Fibroblast of skin of left quadriceps (primary cell): ENCODE results near the gene CCDC154.
"Not testable (repeated sequence)": the region's sequence is repeated elsewhere in the genome, so short reads cannot be mapped to it uniquely, and the experiment has no call there.

Experiments used
- DNase-seq, 2 experiments: peaks; one replicate each; pipeline ENCODE4 v3.0.0-alpha.2; 2013; ENCODE audit warnings: low read depth in 2 of 2

The CCDC154 gene

DNA sequence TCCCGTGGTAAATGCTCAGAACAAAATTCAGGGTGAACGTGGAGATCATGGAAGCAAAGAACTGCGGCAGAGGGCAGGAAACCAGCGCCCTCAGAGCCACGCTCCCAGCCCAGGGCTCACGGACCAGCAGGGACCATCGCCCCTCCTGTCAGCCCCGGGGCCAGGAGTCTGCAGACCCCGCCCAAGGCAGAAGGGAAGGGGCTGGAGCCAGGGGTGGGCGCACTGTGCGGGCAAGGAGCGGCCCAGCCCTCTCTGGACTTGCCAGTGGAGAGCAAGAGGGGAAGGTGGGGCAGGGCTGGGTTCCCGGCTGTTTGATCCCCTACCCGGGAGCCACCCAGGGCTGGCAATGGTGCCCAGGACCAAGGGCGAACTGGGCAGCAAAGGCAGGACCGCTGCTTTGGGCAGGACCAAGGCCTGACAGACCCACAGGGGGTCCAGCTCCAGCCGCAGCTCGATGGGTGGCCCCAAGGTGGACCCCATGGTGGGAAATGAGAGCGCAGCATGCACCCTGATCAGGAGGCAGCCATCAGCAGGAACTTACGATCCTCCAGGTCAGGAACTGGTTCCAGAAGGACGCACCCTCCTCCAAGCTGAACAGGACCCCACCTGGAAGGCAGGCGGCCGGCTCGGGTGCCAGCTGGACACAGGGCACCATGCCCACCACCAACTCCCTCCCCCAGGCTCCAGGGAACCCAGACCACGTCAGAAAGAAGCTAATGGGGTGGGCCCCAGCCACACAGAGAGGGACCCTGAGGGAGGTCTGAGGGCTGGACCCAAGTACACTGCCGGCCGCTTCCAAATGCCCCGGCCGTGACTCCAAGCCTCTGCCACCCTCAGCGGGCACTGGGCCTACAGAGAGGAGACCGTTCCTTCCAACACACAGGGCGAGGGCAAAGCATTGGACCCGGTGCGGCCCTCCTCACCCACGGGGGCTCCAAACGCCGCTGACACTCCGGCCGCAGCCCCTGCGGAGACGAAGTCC lies 11.1 kb upstream of the CCDC154 start:
- DNase-seq, result no peak

DNA sequence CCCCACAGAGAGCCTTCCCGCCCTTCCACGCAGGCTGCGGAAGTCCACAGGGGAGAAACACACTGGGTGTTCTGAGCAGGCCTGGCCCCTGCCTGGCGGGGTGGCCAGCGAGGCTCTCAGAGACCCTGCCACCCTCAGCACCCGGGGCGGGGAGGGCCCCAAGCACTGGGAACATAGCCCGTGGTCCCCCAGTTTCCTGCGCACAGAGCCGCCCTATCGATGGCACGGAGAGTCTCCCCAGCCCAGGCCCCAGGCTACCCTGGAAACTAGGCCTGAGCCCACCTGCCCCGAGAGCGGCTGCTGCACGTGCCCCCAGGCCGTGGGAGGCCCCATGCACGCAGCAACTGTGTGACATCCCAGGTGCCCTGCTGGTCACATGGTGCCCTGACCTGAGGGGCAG lies 10.2 kb upstream of the CCDC154 start:
- DNase-seq, result no peak

GRCh38 chr16:1453316-1453715 lies 9.0 kb upstream of the CCDC154 start:
- no peak for DNase-seq

- no peak for DNase-seq
Observed at GRCh38 chr16:1452530-1452929, 8.2 kb upstream of the CCDC154 start.

DNA sequence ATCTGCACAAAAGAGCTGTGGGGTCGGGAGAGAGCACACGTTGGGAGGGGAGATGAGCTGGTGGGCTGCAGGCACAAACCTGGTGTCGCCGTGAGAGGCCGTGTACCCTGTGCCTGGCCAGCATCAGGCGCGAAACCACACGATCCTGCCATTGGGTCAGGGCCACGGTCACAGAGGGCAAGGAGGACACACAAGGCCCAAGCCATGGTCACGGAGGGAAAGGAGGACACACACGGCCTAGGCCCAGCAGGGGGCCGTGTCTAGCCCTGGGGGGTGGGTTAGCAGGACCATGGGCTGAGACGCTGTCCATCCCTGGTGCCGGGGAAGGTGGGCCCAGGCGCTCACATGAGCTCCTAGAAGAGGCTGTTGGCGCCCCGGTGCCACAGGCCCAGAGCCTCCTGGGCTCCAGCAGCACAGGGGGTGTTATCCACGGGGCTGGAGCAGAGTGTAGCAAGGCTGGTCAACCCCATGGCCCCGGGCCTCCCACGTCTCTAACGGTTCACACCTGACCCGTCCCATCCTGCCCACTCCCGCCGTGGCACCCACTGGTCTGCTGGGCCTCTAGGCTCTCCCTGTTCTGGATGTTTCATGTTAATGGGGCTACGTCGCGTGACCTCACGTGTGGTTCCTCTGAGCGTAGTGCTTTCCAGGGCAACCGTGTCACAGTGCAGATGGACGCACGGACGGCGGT lies 7.5 kb upstream of the CCDC154 start:
- no peak for DNase-seq

- no peak for DNase-seq
Observed at GRCh38 chr16:1450841-1451240, 6.5 kb upstream of the CCDC154 start.

DNA sequence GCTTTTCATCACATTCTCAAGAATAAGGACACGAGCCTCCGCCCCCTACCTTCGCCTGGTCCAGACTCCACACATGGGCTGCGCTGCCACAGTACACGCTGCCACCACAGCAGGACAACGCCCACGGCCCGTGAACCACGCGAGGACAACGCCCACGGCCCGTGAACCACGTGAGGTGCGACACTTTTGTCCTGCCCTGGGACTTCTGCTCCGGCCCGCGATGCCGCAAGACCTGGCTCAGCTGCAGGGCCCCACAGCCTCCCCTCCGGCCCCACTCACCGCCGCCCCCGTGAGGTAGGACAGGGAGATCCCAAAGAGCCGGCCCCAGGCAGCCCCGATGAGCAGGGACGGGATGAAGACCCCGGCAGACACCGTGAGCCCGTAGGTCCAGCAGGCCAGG lies 5.9 kb upstream of the CCDC154 start:
- no peak for DNase-seq

DNA sequence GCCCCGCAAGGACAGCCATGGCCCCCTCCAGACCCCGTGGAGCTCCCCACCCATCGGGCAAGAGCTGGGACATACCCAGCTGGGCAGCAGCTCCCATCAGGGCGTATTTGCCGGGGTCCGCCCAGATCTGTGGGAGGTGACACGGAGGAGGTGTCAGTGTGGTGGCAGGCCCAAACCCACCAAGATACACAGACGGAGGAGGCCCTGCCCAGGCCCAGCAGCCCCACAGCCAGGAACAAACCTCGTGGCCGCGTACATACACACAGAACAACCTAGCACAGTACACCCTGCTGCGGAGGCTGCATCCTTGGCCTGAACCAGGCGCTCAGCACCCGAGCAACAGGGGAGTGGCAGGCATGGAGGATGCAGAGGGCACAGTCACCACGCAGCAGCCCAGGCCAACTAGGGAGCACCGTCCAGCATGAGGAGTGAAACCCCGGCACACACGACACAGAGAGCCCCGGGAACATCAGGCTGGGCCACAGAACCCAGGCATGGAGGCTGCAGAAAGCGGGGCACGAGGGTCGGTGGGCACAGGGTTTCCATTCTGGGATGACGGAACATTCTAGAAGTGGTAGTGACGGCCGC lies 4.9 kb upstream of the CCDC154 start:
- no peak for DNase-seq

DNA sequence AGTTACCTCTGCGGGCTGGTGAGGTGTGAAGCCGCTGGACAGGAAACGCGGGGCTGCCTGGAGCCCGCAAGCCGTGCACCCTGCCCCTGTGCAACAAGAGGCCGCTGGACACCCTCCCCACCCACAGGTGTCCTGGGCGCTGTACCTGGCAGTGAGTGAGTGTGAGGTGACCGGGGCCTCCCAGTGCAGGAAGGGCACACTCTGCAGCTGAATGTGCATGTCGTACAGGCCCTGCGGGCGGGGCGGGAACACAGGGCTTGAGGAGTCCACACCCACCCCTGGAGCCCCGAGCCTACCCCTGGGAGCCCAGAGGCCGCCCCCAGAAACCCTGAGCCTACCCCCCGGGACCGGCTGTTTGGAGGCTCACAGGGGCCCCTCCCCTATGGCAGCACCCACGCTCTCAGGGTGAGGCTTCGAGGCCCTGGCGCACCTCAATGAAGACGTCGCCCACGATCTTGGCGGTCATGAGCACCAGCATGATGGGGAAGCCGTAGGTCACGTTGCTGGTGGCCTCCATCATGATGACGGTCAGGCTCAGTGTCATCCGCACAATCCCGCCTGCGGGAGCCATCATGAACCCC lies 4.3 kb upstream of the CCDC154 start:
- no peak for DNase-seq

DNA sequence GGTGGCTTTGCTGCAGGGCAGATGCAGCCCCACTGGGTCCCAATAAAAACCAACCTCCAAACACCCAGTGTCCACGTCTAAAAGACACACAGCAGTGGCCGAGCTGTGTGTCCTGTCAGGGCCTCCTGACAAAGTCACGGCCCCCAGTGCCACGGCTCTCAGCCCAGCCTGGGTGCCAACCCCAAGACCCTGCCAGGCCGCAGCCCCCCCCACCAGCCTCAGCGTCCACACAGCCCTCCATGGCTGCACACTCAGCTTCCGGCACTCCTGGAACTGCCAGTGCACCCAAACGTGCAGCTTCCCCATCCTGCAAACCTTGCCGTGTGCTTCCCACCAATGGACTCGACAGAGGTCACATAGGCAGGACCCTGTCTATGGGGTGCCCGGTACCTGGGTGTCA lies 3.6 kb upstream of the CCDC154 start:
- no peak for DNase-seq

DNA sequence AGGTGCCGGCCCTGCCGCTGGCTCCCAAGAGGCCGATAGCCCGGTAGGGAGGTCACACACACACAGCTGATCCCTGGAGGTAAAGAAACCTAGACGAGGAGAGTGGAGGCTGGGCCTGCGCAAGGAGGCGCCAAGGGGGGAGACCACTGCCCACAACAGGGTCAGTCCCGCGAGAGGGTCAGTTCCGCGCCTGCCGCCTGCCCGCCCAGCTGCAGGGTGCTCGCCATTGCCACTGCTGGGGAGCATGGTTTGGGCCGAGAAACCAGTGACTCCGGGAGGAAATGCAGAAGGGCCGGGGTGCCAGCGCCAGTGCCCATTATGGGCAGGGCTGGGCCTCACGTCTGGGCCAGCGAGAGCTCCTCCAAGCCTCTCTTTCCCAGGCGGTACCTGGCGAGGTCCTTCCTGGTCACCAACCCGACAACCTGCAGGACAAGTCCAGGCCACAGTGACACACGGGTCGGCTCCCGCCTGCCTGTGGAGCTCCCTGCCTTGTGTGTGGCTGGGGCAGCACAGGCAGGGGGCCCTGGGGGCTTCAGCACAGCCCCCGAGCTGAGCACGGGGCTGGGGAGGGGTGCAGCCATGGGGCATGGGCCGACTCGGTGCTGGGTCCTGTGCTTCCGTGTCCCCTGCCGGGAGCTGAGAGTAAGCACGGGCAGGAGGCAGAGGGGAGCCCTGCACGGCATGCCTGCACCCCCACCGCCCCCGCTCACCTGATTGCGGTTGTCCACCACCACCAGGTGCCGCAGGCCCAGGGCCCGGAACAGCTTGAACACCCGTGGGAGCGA lies 2.1 kb upstream of the CCDC154 start:
- no peak for DNase-seq

GRCh38 chr16:1445518-1446203 lies 1.3 kb upstream of the CCDC154 start:
- DNase-seq, result no peak

- DNase-seq, result no peak
Observed at GRCh38 chr16:1444730-1445517, 568 bp upstream of the CCDC154 start.

GRCh38 chr16:1443403-1443973 lies 868 bp downstream of the CCDC154 start:
- no peak for DNase-seq

- DNase-seq, result no peak
Observed at GRCh38 chr16:1442697-1443096, 1.7 kb downstream of the CCDC154 start.

DNA sequence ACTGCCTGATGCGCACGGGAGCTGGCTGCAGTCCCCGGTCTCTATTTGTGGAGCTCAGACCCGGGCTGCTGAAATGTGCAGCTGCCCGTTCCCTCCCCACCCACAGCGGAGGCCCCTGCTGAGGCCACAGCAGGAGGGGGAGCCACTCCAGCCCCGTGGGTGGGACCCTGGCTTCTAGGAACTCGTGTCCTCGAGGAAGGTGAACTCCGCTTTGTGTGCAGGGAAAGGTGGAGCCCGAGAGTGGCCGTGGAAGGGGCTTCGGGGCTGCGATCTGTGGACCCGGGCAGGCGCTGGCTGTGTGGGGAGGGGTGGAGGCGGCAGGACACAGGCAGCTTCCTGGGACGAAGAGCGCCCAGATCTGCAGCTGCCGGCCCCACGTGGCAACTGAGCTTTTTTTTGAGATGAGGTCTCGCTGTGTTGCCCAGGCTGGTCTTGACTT lies 2.9 kb downstream of the CCDC154 start:
- no peak for DNase-seq

DNA sequence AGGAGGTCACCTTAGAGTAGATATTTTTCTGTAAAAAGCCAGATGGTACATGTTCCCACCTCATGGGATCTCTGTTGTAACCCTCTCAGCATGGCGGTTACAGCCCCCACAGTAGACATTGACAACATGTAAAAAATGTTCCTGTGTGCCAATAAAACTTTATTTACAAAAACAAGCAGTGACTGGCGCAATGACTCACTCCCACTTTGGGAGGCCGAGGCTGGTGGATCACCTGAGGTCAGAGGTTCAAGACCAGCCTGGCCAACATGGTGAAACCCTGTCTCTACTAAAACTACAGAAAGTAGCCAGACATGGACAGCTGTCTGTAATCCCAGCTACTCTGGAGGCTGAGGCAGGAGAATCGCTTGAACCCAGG lies 4.7 kb downstream of the CCDC154 start:
- DNase-seq, result not testable (repeated sequence)

GRCh38 chr16:1439058-1439698 lies 5.2 kb downstream of the CCDC154 start:
- DNase-seq, result no peak
